ENCODE results near the gene CD247.

CD247 gene

DNA sequence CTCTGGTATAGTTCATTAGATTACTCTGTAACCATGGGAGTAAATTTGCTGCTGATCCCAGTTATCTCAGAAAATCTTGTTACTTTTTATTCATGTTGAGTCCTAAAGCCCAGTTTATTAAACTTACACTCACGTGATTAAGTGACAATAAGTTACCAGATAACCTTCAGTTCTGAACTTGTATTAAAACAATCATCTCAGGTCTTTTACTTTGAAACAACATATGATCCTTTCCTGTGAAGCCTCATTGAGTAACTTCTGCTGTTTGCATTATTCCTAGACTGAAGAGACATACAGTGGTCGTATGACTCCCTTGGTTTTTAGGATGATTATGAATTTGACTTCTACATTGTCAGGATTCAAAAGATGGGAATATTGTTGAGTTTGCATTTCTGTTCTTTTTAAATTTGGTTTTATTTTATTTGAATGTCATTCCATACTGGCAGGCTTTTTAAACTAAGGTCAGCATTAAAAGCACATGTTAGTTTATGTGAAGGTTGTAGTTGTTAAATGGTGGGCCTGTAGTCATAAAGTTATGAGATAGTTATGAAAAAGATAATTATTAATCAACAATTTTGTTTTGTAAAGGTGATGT, 117.9 kb downstream of the CD247 start:
- DNase-seq: no peak

GRCh38 chr1:167392200-167392696, 126.1 kb downstream of the CD247 start:
- no peak for DNase-seq

DNA sequence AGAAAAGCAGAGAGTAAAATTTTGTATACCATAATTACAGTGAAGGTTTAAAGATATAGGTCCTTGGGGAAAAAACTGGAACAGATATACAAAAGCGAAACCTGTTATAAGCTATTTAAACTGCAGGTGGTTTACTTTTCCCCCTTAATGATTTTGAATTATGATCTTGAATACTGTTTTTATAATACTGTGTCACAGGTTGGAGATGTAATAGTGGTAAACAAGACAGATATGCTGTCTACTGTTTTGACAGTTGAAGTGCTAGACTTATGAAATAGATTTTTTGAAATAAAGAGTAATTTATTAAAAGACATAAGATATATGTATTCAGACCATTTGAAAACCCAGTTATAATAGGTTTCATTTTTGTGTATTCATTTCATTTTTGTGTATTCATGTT, 129.4 kb downstream of the CD247 start:
- no peak for DNase-seq

DNA sequence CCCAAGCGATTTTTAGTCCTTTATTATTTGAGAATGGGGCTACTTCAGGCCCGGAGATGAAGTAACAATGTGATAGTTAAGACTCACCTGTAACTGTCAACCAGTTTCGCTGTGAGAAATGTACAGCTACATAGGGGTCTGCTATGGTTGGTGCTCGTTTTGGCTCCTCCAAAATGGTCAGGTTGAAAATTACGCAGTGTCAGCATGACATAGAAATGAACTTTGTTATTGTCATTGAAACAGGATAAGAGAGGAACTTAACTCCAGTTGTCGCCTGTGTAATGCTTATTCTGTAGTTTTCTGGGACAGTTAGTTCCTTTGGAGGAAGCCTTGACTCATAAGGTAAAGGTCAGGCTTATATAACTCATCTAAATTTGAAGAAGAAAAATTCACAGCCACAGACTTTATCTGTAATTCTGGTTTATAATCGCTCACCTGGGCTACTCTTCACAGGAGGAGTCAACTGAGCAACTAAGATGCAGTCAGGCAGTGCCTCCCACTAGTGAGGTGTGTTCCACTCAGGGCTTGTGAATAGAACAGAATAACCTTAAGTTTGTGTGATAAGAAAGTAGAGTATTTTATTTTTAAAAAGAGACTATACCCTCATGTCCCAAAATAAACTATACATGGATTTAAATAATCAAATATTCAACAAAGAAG, 130.9 kb downstream of the CD247 start:
- DNase-seq: no peak

Measured in amniotic stem cell (primary cell).